HG03342 (cell line): ENCODE data around the gene NEAT1.

Experiments used
- ATAC-seq: cut with Tn5 transposase; IDR thresholded peaks from one replicate; pipeline ENCODE4 v1.9.1; 2021; ENCODE audit warnings: mild to moderate bottlenecking, moderate library complexity; ENCODE audit not compliant: unreplicated experiment

NEAT1 gene

DNA sequence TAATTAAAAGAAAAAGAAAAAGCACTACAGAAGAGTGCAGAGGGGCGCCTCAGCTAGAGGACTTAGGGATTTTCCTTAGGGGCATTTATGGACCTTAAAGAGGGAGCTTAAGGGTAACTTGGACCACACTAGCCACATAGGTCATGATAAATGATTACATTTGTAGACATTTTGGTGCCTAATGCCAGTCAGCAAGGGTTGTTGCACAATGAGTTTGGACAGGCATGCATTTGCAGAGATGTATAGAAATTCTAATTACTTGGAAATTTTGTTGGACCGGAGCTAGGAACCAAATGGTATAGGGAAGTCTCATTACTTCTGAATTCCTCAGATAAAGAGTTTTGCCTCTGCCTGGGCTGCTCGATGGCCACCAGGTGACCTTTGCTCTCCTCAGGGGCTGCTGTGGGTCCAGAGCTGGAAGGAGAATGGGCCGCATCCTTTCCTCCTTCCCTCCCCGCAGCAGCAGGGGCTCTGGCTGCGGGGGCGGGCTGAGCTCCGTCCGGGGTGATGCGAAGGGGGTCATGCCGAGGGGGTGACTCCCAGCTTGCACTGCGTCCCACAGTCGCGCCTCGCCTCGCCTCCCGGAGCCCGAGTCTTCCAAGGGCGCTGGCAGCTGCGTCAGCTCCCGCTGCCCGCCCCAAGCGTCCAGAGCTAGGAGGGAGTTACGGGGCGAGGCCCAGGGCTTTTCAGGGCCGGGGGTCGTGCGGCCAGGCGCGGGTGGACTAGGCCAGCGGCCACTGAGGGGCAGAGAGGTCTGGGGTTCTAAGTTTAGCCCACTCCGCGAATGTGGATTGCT lies 56.0 kb downstream of the NEAT1 start:
- no peak for ATAC-seq

DNA sequence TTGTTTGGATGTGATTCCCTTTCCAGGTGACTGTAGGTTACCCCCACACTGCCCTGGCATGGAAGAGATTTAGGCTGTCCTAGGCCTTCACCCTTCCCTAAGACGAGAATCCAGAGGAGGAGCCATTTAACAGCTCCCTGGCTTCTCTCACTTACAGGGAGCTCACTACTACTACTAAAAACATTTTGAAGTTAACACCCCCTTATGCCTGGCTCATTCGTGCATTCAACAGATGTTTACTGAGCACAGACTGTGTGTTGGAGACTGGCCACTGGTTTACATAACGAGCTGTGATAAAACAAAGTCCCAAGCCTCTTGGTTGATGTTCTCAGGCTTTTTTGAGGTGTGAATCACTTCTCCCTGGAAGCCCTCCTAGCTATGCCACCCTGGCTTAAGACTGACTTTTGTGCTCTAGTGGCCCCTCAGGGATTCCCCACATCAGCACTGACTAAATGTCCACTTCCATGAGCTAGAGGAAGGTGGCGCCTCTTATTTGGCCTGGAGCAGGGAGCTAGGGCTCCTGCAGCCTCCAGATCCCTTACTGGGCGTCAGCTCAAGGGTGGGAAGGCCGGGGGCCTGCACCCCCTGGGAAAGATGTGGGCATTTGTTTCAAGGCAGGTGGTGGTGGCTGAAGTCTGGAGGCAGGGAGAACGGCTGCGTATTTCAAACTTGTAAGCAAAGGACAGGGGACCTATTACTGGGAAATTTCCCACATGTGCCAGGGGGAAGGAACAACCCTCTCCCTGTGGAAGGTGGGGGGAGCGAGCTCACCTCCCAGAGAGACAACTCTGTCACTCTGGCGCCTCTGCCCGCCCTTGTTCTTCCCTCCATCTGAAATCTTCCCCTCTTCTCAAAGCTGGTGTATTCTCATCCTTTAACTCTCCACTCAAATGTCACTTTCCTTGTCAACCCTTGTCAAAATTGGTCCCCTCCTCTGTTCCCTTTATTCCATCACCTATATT lies 56.9 kb downstream of the NEAT1 start:
- ATAC-seq = no peak

DNA sequence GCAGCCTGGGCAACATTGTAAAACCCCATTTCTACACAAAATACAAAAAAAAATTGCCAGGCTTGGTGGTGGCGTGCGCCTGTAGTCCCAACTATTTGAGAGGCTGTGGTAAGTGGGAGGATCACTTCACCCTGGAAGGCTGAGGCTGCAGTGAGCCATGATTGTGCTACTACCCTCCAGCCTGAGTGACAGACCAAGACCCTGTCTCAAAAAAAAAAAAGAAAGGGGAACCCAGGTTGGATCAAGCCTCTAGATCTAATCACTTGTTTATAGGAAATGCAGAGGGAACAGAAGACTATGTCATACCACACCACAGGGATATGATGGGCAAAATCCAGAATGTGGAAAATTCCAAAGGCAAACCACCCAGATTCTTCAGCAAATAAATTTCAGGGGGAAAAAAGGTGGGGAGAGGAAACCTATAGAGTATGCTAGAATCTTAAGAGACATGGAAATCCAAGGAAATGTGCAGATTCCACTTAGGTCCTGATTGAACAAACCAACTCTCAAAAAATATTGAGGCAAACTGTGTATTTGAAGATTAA lies 59.8 kb downstream of the NEAT1 start:
- no peak for ATAC-seq

DNA sequence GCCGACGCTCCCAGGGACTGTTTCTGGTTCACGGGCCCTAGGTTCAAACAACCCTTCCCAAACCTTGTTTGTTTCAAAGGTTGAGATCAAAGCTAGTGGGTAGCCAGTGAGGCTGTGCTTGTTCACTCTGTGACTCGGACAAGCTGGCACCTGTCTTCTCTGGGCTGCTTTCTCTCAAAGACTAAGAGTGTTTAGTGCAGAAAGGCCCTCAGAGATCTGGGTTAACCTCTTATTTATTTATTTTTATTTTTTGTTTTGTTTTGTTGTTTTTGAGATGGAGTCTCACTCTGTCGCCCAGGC lies 63.3 kb downstream of the NEAT1 start:
- no peak for ATAC-seq

DNA sequence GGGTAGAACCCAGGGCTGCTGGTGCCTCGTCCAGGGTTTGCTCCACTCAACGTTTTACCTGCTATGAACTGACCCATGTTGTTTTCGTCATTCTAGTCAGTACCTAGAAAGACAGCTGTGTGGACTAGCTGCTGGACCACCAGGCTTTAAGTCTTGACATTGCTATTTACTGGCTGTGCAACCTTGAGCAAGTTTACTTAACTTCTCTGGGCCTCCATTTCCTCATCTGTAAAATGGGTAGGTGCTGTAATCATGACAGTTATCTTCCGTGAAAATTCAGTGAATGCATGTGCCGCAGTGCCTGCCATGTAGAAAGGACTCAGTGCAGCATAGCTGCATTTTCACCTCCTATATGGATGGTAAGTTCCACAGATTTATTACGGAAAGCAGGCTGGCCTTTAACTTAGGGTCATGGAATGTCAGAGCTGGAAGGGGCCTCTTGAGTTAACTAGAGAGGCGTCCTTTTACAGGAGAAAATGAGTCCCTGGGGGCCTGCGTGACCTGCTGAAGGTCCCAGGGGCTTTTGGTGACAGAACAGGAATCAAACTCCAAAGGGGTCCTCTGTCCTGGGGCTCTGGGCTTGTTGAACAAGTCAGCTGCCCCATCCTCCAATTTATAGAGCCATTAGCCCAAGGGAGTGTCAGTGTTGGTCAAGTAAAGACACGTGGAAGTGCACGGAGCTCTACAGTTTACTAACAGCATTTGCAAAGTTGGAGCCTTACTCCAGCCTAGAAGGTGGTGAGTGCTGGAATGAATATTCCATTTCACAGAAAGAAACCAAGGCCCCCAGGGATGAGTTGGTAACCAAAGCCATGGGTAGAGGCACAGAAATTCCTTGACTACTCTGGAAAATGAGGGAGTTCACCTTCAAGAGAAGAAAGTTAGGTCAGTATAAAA lies 64.2 kb downstream of the NEAT1 start:
- ATAC-seq = no peak

DNA sequence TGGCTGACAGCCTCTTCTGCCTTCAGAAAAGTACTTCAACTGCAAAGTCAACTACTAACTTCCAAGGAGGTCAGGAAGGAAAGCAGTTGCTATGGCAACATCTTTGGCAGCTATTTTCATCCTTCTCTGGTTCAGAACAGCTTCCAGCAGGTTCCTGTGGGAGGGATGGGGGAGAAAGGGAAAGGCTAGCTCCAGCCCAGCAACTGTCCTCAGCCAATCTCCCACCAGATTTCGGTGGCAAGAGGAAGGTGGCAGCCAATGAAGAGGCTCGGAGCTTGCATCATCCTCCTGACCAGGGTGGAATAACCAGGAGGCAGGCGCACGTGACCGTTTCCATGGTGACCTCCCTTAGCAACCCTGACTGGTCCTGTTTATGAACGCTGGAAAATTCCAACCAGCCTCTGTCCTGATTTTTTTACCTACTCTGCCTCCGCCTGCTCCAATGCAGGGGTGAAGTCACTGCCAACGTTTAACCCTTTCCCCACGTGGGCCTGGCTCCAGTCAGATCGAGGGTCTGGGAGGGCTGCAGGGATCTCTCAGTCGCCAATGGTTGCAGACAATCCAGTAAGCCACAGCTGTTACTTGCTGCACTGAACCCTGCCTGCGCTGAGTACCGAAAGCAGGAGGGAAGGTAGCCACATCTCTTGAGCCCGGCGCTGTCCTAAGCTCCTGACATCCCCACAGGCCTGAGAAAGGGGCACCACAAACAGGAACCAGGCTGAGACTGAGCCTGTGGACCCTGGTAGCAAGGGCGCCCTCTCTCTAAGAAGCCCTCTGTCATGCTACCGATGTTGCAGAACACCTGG lies 65.1 kb downstream of the NEAT1 start:
- peak; percentile 59 for ATAC-seq

DNA sequence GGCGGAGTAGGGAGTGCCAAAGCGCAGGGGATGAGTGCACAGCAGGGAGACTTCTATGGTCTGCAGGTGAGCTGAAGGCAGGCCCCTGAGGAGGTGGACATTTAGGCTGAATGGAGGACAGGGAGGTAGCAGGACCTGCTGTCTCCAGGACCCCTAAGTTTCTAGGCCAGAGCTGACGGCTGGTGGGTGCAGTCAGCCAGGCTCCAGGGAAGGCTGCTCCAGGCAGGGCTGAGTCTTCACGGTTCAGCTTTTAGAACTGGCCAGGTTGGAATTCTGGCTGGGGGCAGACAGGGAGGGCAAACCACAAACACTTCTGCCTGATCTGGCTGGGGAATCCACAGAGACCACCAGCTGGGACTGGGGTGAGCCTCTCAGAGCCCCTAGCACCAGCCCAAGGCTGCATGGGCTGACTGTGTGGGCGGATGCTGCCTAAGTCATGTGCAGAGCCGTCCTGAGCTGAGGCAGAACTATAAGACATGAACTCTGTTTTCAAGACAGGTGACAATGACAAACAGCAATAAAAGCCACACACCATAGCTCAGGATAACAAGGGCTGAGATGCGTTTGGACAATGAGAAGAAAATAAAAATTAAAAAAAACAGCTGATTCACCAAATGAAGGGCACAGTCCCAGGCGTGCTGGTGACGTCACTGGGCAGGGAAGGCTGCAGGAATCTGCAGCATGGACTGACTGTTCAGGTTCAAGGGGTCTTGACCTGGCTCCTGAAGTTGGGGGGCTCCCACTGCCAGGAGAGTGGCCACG lies 65.9 kb downstream of the NEAT1 start:
- no peak for ATAC-seq

DNA sequence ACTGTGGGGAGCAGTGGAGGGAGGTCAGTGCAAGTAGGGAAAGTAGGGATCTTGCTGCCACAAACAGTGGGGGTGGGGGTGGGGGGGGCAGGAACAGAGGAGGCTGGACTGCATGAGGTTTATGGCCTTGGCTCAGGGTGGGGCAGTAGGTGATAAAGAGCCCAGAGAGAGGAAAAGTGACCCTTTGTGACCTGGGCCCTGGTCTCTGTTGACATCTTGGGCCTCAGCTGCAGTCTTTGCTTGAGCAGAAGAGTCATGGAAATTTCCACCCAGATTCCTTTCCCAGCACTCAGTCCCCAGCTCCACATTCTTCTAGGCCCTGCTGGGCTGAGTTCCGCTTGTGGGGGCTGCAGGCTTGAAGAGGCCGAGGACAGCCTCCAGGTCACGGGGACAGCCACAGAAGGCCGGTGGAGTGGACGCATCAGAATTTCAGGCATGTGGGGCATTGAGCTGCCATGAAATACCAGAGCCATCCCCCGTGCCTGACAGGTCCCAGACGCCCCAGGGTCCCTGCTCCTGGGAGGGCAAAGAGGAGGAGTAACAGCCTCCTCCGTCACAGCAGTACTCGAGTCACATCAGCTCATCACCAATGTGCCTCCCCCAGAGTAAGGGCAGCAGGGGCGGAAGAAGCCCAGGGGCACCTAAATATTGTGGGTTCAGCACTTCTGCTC lies 66.6 kb downstream of the NEAT1 start:
- ATAC-seq = no peak

DNA sequence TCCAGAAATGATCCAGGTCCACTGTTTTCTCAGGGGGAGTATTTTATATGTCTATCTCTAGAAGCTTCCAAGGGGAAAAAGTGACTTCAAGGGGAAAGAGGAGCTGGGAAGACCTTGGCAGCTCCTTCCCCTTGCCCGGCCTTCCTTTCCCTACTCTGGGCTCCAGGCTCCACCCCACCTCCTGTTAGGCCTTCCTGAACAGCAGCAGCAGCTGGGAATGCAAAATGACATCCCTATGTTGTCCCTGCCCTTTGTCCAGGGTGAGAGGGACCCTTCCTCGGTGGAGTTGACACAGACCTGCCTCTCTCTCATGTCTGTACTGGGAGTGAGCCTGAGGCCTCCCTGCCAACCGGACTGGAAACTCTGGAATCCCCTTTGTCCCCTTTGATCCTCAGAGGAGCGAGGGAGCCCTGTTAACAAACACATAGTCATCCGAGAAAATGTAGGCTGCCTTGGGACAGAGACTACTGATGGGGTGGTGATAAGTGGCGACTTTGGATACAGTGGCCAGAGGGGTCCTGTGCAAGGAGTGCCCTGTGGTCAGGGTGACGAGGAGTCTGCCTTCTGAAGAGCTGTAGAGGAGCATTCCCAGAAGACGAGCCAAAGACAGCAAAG lies 67.2 kb downstream of the NEAT1 start:
- ATAC-seq = no peak

DNA sequence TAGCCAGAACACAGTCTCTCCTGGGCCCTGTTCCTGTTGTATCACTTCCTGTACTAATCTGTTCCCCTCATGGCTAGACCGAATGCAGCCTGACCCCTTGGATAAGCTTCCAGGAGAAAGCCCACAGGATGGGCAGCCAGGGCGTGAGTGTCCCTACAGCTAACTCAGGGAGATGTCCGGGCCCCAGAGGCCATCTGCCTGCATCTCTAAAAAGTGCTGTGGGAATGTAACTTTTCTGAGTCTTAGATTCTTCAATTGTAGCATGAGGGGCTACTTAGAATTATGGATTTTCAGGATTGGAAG lies 68.5 kb downstream of the NEAT1 start:
- no peak for ATAC-seq

DNA sequence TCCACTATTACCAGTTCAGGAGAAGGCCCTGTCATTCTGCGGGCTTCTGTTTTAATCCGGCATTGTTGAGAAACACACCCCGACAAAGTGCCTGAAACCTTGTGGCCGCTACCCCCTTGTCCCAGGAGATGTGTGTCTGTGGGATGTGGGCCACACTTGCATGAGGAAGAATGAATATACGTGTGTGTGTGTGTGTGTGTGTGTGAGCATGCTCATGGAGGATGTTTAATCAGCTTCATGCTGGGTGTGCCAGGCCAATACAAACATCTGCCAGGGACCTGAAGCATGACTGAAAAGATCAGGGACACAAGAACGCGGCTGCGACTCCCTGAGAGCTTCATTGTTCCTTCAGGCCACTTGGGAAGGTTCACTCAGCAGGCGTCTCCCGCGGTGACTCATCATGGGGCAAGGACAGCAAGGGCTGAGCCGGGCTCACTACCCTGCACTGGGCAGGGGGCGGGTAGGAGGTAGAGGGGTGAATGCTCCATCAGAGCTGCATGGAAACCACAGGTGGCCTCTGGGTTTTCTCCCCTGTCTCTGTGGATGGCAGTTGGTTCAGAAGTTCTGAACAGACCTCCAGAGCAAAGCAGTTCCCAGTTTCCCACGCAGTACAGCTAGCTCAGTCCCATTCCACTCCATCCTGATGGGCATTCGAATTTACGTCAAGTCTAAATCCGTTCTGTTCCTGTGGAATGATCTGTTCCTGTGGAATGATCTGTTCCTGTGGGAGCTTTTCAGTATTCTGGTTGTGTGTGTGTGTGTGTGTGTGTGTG lies 69.2 kb downstream of the NEAT1 start:
- ATAC-seq = no peak

DNA sequence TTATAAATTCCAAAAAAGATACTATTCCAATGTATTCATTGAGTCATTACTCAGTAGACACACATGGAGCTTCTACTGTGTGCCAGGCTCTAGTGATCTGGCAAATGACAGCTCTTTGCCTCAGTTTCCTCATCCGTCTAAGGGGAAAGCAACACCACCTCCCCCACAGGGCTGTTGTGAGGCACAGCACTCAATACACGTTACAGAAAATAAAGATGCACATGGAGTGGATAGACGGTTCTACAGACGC lies 69.7 kb downstream of the NEAT1 start:
- ATAC-seq = no peak

DNA sequence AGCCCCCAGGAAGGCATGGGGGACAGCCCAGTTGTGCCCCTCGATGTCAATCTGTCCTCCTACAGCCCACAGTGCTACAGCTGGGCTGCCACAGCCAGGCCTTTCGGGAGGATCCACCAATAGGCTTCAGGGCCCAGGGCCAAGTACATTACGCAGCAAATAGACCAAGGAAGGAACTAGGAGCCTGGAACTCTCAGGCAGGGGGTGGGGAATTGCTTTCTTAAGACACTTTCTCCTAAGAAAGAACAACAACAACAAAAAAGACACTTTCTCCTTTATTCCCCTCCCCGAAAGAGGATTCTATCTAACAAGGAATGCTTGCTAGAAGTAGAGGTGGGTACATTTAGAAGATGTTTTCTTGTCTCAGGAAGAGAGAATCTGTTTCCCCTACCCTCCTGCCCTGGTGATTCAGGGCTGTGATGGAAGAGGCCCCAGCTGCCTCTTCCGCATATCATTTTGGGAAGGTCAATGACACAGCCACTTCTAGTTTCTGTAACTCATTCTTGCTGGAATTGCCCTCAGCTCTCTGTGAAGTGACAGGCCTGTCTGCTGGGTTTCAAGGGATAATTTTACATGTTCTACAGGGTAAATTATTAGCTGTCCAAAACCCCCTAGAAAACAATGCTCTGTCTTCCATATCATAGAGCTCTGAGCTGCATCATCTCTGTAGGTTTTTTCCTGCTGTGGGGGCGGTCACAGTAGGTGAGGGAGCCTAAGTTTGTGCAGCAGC lies 70.2 kb downstream of the NEAT1 start:
- no peak for ATAC-seq

DNA sequence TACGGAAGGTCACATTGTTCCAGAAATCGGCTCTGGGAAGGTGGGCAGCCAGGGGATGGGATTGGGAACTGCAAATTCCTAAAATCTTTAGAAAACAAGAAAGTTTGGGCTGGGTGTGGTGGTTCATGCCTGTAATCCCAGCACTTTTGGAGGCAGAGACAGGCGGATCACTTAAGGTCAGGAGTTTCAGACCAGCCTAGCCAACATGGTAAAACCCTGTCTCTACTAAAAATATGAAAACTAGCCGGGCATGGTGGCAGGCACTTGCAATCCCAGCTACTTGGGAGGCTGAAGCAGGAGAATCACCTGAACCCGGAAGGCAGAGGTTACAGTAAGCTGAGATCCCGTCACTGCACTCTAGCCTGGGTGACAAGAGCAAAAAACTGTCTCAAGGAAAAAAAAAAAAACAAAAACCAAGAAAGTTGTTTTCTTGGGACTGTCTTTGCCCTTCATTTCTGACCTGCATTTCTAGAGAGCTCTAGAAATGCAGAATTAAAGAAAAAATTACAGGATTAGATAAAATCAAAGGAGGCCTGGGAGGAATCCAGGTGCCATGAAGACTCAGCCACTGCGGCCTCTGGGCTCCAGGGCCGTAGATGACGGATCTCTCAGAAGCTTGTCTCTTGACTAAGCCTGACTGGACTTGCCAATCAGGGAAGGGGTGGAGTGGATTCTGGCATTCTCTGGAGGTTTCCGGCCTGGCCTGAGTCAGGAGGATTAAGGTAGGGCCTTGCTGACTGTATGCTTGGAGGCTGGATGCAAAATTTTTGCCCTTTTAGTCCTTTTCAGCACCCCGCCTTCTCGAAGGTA lies 71.0 kb downstream of the NEAT1 start:
- ATAC-seq = no peak
